ENCODE results near the gene AARS2. TPM values are rescaled to one million over a fixed set of nuclear protein-coding genes. Genes with fewer than 3 reads are reported as not detected.

The AARS2 gene
- total and polyA plus RNA-seq, 11 donors = 4.1 to 9.8 (median 7.6) TPM

DNA sequence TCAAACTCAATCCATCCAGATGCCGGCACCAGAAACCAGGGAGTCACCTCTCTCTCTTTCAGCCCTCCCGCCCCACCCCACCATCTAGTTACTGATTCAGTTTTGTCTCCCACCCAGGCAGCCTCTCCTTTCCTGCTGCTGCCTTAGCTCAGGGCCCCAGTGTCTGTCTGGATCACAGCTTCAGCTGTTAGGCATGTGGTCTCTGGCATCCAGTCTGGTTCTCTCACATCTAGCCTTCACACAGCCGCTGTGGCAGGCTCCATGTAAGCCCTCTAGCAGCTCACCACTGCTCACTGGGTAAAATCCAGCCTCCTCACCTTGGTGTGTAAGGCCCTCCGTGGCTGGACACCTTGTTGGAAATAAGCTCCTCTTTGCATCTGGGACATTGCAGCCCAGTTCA is 21.3 kb downstream of the AARS2 start:
- intact Hi-C loops (cut with DNase I) = no loop called here
- no peak for ATAC-seq

DNA sequence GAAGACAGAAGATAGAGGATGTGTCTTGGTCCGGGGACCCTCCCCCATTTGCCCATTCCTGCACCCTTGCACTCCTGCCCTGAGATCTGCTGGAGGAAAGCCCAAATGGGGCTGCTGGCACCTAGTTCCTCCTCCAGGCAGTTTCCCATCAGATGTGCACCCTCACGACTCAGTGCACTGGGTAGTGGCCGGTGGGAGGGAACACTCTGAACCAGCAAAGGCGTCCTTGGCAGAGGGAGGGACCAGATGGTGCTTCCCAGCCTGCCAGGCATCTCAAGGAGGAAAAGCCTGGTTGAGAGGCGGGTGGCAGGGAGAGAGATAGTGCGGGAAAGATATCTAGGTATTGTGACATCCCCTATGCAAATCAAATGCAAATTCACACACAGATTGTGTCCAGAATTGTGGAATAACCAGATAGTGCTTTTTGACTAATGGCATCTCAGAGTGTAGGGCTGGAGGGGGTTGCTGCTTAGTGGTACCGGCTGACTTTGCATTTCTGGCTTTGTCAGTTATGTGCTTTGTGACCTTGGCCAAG is 23.4 kb downstream of the AARS2 start:
- no peak for TF ChIP-seq POLR2A (IDR thresholded peaks at IDR 0.05)
- TF ChIP-seq, protein P1, sequence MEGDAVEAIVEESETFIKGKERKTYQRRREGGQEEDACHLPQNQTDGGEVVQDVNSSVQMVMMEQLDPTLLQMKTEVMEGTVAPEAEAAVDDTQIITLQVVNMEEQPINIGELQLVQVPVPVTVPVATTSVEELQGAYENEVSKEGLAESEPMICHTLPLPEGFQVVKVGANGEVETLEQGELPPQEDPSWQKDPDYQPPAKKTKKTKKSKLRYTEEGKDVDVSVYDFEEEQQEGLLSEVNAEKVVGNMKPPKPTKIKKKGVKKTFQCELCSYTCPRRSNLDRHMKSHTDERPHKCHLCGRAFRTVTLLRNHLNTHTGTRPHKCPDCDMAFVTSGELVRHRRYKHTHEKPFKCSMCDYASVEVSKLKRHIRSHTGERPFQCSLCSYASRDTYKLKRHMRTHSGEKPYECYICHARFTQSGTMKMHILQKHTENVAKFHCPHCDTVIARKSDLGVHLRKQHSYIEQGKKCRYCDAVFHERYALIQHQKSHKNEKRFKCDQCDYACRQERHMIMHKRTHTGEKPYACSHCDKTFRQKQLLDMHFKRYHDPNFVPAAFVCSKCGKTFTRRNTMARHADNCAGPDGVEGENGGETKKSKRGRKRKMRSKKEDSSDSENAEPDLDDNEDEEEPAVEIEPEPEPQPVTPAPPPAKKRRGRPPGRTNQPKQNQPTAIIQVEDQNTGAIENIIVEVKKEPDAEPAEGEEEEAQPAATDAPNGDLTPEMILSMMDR (IDR thresholded peaks at IDR 0.05) = no peak
- no peak overlapping the region for H3K4me3 ChIP-seq

More for the DNA sequence above, 21.3 kb downstream of the AARS2 start:
- H3K27ac ChIP-seq = no peak overlapping the region
- no peak overlapping the region for H3K4me3 ChIP-seq
- H3K4me1 ChIP-seq = peaks cover 0 to 5% (median under 1%) of the 10 kb centered on the region in 12 donors
- 67 to 75% (median 70%) methylated on average over 4 of the region's 4 CpGs for WGBS, 4 donors
- no peaks in the 10 kb centered on the region for H3K9me3 ChIP-seq
- no peak for DNase-seq
- no peaks in the 10 kb centered on the region for H3K36me3 ChIP-seq
- H3K27me3 ChIP-seq = peaks cover 23 to 94% (median 62%) of the 10 kb centered on the region in 9 donors
- TF ChIP-seq, protein P1 (IDR thresholded peaks at IDR 0.05) = no peak
- TF ChIP-seq POLR2A (IDR thresholded peaks at IDR 0.05) = no peak

DNA sequence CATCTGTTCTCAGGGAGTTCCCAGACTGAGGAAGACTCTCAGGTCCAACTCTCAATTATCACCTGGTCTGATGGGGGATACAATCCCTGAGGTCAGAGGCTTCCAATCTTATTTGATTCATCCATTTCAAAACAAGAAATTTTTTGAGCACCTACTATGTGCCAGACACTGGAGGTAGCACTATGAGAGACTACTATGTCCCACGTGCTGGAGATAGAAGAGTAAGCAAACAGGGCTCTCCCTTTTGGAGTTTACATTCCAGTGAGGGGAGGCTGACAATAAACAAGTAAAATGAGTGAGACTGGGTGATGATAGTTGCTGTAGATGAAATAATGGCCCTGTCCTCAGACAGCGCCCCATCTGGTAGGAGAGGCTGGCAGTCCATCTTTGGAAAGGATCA is 26.4 kb downstream of the AARS2 start:
- intact Hi-C loops (cut with DNase I) = no loop called here
- Histone ChIP-seq H3K4me1 (no peaks in the 10 kb centered on the region), H3K9me3 (no peaks in the 10 kb centered on the region), H3K4me3 (no peak overlapping the region), H3K36me3 (no peaks in the 10 kb centered on the region), H3K27me3 (peaks cover 12 to 75% (median 30%) of the 10 kb centered on the region in 9 donors), H3K27ac (no peak overlapping the region)
- no peak for TF ChIP-seq POLR2A (IDR thresholded peaks at IDR 0.05)
- TF ChIP-seq, protein P1 (IDR thresholded peaks at IDR 0.05) = no peak
- 37 to 55% (median 51%) methylated on average over 2 of the region's 2 CpGs for WGBS, 4 donors
- ATAC-seq = no peak
- DNase-seq = no peak

More for the DNA sequence above, 23.4 kb downstream of the AARS2 start:
- no peak overlapping the region for H3K27ac ChIP-seq
- H3K36me3 ChIP-seq = no peaks in the 10 kb centered on the region
- WGBS, 4 donors = 38 to 50% (median 49%) methylated on average over 7 of the region's 7 CpGs
- no peaks in the 10 kb centered on the region for H3K4me1 ChIP-seq
- DNase-seq = no peak
- no peaks in the 10 kb centered on the region for H3K9me3 ChIP-seq
- peaks cover 17 to 92% (median 48%) of the 10 kb centered on the region in 9 donors for H3K27me3 ChIP-seq
- intact Hi-C loops (cut with DNase I) = no loop called here
- ATAC-seq = no peak

DNA sequence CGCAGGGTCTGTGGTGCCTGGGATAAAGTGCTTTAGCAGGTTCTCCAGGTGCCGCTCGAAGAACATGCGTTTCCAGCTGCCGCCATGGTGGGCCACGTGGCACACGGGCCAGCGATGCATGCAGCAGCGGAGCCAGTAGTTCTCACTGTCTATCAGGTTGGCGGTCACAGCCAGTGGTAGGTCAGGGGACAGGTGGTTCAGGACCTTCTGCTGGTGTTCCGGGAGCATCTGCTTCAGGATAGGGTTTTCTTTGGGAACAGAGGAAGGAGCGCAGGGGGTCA is 26.9 kb downstream of the AARS2 start:
- WGBS, 4 donors = 86 to 94% (median 89%) methylated on average over 10 to 12 of the region's 12 CpGs
- intact Hi-C loops (cut with DNase I) = no loop called here

More for the DNA sequence above, 26.9 kb downstream of the AARS2 start:
- ATAC-seq (no peak), DNase-seq (no peak)
- H3K27ac ChIP-seq = no peak overlapping the region
- H3K4me3 ChIP-seq = no peak overlapping the region
- no peaks in the 10 kb centered on the region for H3K4me1 ChIP-seq
- H3K9me3 ChIP-seq = no peaks in the 10 kb centered on the region
- no peaks in the 10 kb centered on the region for H3K36me3 ChIP-seq
- TF ChIP-seq POLR2A (IDR thresholded peaks at IDR 0.05) = no peak
- TF ChIP-seq, protein P1 (IDR thresholded peaks at IDR 0.05) = no peak
- H3K27me3 ChIP-seq = peaks cover 8 to 70% (median 30%) of the 10 kb centered on the region in 9 donors
